K562 (cell line): ENCODE measurements around the gene SCFD2. TPM values are rescaled to one million over a fixed set of nuclear protein-coding genes. Genes with fewer than 3 reads are reported as not detected.

Experiments used
- CBX5 ChIP-seq: IDR thresholded peaks from 2 replicates; pipeline ENCODE4 v1.6.1; 2014; ENCODE audit warnings: low read depth, borderline replicate concordance
- CCNT2 ChIP-seq: IDR thresholded peaks from 2 replicates; pipeline ENCODE4 v1.6.1; 2011; ENCODE audit warnings: borderline replicate concordance, low read depth, mild to moderate bottlenecking, moderate library complexity, mixed read lengths, low read length; ENCODE audit not compliant: insufficient read length; ENCODE audit errors: extremely low read depth
- CUX1 ChIP-seq: fragments of 200-800 bp; sonication (Bioruptor generic); IDR thresholded peaks from 2 replicates; pipeline ENCODE4 v1.6.1; 2016; ENCODE audit warnings: missing genetic modification characterization, missing compliant biosample characterization
- ELK3 ChIP-seq: fragments of 450-650 bp; formaldehyde crosslinking; IDR thresholded peaks from 2 replicates; pipeline ENCODE4 v1.4.0; 2020; ENCODE audit warnings: mild to moderate bottlenecking
- FOXA3 ChIP-seq, 2 experiments: fragments of 450-650 bp in 1 of 2; sonication (generic) in 1 of 2; formaldehyde crosslinking; IDR thresholded peaks in 1 of 2; conservative IDR thresholded peaks in 1 of 2; 2 replicates each; pipeline versions ENCODE4 v1.4.0 to v1.8.0; 2020 to 2022; ENCODE audit warnings: mild to moderate bottlenecking in 2 of 2, missing genetic modification reagents in 1 of 2
- HCFC1 ChIP-seq: IDR thresholded peaks from 2 replicates; pipeline ENCODE4 v1.6.1; 2012; ENCODE audit warnings: low read depth, low read length, improper control_type of control experiment
- MAFK ChIP-seq: IDR thresholded peaks from 2 replicates; pipeline ENCODE4 v1.6.1; 2011; ENCODE audit warnings: low read length, improper control_type of control experiment
- STAT5A ChIP-seq: IDR thresholded peaks from 2 replicates; pipeline ENCODE4 v1.6.1; 2012; ENCODE audit warnings: low read length, inconsistent platforms, borderline replicate concordance
- ZC3H11A ChIP-seq: IDR thresholded peaks from 2 replicates; pipeline ENCODE4 v1.6.1; 2012; ENCODE audit warnings: low read depth, low read length, improper control_type of control experiment
- ZNF354B ChIP-seq: fragments of 250-450 bp; sonication (Bioruptor Pico); IDR thresholded peaks from 2 replicates; pipeline ENCODE4 v1.4.0; 2020
- ZNF695 ChIP-seq: fragments of 450-650 bp; formaldehyde crosslinking; IDR thresholded peaks from 2 replicates; pipeline ENCODE4 v1.4.0; 2020; ENCODE audit warnings: mild to moderate bottlenecking, moderate library complexity
- ZNF766 ChIP-seq: fragments of 200-800 bp; sonication (Bioruptor generic); conservative IDR thresholded peaks from 2 replicates; pipeline ENCODE4 v1.6.1; 2016; ENCODE audit warnings: missing genetic modification characterization, missing compliant biosample characterization
- polyA plus RNA-seq, 8 experiments: library from polyadenylated mRNA; depleted of rRNA in 4 of 8; stranded (reverse) in 5 of 8; unstranded in 3 of 8; fragments of >200 nt; fragmentation: Nextera tagmentation in 2 of 8; fragmentation: Illumina TruSeq in 1 of 8; extraction: Ambion mirVana in 2 of 8; extraction: Trizol in 1 of 8; gene quantifications; 2 replicates each; pipeline versions ENCODE4 v1.2.1 to v1.2.3, GENCODE V29; 2011 to 2014; ENCODE audit warnings: inconsistent platforms in 1 of 8, missing spikeins in 1 of 8
- total RNA-seq, 7 experiments: library from RNA; depleted of rRNA in 6 of 7; stranded (reverse); fragments of >200 nt in 6 of 7; fragmentation: Illumina TruSeq in 2 of 7; extraction: Trizol in 2 of 7; gene quantifications; 2 replicates each; pipeline versions ENCODE4 v1.2.1 to v1.2.3, GENCODE V29; 2011 to 2021; ENCODE audit warnings: low replicate concordance in 1 of 7
- TF ChIP-seq, protein P1 (sequence below), 3 experiments: fragments of 200-800 bp in 1 of 3; sonication (Bioruptor generic) in 1 of 3; sonication (generic) in 1 of 3; formaldehyde crosslinking in 1 of 3; IDR thresholded peaks; 2 replicates each; pipeline versions ENCODE4 v1.6.1 to v1.8.0; 2016 to 2022; ENCODE audit warnings: mild to moderate bottlenecking in 2 of 3, missing compliant biosample characterization in 2 of 3, missing genetic modification characterization in 2 of 3, missing genetic modification reagents in 1 of 3
- TF ChIP-seq, protein P2 (sequence below): sonication (generic); IDR thresholded peaks from 2 replicates; pipeline ENCODE4 v1.6.1; 2016
- TF ChIP-seq, protein P3 (sequence below): IDR thresholded peaks from 2 replicates; pipeline ENCODE4 v1.6.1; 2014; ENCODE audit warnings: antibody characterized with exemption
- TF ChIP-seq, protein P4 (sequence below): sonication (generic); formaldehyde crosslinking; IDR thresholded peaks from 2 replicates; pipeline ENCODE4 v1.5.0; 2020; ENCODE audit warnings: missing genetic modification reagents

SCFD2 gene
- total and polyA plus RNA-seq, 9 of the 15 experiments (the other 6 are each of a cell fraction or from before 2014, with no cell fraction given): 5.7 to 30.3 (median 22.8) TPM

DNA sequence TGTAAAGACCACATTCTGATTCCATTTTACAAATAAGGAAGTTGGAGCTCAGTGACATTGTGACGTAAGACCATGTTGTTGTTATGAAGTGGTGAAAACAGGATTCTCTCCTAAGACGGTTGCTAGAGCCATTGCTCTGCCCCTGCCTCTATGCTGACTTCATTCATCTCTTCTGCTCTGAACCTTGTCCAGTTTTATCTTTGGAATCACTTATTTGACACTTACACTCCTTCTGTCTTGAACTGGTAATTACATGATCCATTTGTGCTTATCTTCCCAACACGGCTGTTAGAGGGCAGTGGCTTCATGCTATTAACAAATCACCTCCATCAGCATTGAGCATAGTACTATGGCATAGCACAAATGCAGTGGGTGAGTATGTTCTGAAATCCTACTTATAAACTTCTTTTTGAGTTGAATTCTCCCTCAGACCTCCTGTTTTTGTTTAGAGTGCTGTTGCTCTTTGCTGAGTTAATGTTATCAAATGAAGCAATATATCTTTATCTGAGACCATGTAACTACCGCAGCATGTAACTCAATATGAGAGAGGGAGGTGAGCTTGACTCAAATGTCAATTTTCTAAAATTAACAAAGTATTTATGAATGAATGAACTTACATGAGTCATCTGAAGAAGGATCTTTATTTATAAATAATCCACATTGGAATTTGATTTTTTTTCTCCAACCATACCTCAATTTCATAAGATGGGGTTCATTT is 326.0 kb downstream of the SCFD2 start (continued):
- TF ChIP-seq, protein P1, sequence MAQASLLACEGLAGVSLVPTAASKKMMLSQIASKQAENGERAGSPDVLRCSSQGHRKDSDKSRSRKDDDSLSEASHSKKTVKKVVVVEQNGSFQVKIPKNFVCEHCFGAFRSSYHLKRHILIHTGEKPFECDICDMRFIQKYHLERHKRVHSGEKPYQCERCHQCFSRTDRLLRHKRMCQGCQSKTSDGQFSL (CRISPR knock-in tag; IDR thresholded peaks at IDR 0.05): no peak
- TF ChIP-seq, protein P1 (tag; IDR thresholded peaks at IDR 0.05): no peak
- 0 out of 2 replicates have a peak, but pooled peaks have one; percentile 36 for TF ChIP-seq ZNF766 (CRISPR knock-in tag)
- TF ChIP-seq, protein P2, sequence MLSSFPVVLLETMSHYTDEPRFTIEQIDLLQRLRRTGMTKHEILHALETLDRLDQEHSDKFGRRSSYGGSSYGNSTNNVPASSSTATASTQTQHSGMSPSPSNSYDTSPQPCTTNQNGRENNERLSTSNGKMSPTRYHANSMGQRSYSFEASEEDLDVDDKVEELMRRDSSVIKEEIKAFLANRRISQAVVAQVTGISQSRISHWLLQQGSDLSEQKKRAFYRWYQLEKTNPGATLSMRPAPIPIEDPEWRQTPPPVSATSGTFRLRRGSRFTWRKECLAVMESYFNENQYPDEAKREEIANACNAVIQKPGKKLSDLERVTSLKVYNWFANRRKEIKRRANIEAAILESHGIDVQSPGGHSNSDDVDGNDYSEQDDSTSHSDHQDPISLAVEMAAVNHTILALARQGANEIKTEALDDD: no peak; the same call in 1 of the 2 replicates
- no peak for TF ChIP-seq CBX5
- no peak for TF ChIP-seq ZC3H11A
- TF ChIP-seq MAFK: no peak
- TF ChIP-seq HCFC1: no peak
- no peak for TF ChIP-seq ZNF354B (CRISPR knock-in tag)
- no peak for TF ChIP-seq CCNT2
- no peak for TF ChIP-seq ELK3 (CRISPR knock-in tag)
- TF ChIP-seq, protein P3, sequence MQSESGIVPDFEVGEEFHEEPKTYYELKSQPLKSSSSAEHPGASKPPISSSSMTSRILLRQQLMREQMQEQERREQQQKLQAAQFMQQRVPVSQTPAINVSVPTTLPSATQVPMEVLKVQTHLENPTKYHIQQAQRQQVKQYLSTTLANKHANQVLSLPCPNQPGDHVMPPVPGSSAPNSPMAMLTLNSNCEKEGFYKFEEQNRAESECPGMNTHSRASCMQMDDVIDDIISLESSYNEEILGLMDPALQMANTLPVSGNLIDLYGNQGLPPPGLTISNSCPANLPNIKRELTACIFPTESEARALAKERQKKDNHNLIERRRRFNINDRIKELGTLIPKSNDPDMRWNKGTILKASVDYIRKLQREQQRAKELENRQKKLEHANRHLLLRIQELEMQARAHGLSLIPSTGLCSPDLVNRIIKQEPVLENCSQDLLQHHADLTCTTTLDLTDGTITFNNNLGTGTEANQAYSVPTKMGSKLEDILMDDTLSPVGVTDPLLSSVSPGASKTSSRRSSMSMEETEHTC: no peak
- no peak for TF ChIP-seq ZNF695 (CRISPR knock-in tag)
- peak; percentile 71 for TF ChIP-seq STAT5A
- TF ChIP-seq FOXA3 (CRISPR knock-in tag; conservative IDR thresholded peaks at IDR 0.05 in 1 of 2, IDR thresholded peaks at IDR 0.05 in 1 of 2): no peak
- TF ChIP-seq, protein P4, sequence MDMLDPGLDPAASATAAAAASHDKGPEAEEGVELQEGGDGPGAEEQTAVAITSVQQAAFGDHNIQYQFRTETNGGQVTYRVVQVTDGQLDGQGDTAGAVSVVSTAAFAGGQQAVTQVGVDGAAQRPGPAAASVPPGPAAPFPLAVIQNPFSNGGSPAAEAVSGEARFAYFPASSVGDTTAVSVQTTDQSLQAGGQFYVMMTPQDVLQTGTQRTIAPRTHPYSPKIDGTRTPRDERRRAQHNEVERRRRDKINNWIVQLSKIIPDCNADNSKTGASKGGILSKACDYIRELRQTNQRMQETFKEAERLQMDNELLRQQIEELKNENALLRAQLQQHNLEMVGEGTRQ (CRISPR knock-in tag): no peak
- no peak for TF ChIP-seq CUX1 (CRISPR knock-in tag)
